H4 (cell line): ENCODE data around the gene RNF4. TPM values are rescaled to one million over a fixed set of nuclear protein-coding genes. Genes with fewer than 3 reads are reported as not detected.
"Not testable (repeated sequence)": the region's sequence is repeated elsewhere in the genome, so short reads cannot be mapped to it uniquely, and the experiment has no call there.

ENCODE experiments used
- DNase-seq: peaks from one replicate; pipeline ENCODE4 v3.0.0-alpha.2; 2015; ENCODE audit warnings: low spot score
- total RNA-seq: library from RNA; depleted of rRNA; stranded (reverse); fragments of >200 nt; shearing (Covaris generic); gene quantifications from 2 replicates; pipeline ENCODE4 v1.2.3, GENCODE V29; 2014

Gene RNF4
- total RNA-seq, 1 experiment from 2014 or later: 72.9 TPM

DNA sequence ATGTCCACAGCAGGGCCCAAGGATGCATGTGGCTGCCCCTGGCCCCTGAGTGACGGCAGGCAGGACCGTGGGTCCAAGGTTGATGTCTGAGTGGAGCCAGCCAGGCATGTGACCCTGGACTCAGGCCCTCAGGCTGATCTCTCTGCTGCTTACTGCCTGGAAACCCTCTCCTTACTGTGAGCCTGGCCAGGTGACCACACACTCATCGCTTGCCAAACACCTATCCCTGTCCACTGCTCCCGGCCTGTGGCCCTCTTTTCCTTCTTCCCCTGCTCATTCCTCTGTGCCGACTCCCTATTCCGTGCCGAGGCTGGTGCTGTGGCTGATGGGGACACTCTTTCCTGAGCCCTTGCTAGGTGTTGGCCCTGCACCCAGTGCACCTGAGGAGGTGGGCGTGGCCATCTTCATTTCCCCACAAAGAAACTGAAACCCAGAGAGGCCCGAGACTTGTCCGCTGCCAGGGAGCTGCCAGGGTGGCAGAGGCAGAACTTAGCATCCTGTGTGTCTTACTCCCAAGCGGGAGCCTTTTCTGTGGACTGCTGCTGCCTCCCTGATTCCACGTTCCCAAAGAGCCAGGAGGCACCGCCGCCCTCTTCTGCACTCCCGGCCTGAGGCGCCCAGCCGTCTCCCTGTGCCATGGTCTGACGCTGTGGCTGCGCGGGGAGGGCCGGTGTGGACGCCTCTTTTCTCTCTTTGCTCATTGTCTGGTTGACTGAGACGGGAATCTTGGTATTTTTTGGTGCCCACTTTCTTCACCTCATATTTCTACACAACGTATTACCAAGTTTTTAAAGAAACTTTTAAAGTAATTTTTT, 11.2 kb upstream of the RNF4 start:
- DNase-seq: no peak

DNA sequence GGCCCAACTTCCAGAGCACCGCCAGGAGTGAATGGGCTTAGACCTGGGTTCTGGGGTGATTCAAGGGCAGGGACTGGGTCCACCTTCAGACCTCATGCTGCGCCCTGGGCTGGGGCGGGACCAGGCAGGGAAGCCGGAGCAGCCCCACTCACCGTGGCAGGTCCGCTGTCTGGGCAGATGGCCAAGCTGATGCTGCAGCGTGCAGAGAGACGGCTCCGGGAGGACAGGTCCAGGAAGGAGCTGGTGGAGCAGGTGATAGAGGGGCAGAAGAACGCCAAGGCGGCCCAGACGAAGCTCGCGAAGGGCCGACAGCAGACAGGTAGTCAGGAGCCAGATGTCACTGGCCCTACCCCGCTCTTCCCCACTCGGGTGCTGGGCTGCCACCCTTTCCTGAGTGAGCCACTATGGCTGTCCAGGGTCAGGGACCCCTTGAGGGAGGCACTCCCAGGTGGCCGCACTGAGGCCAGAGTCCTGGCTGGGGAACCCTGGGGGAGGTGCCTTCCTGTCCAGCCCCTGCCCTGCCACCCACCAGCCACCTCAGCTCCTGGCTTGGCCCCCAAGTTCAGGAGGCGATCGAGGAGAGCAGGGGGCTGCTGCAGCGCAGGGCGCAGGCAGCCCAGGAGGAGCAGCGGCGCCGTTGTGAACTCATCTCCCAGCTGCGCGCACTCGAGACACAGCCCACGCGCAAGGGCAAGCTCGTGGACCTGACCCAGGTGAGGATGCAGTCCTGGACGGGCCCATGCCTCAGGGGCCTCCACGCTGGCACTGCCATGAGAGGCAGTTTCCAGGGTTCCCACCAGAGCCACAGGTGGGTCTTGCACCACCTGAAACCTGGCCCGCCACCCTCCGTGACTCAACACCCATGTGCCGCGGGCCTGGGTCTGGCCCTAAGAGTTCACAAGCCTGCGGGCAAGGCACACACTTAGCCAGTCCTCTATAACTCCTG, 10.1 kb upstream of the RNF4 start:
- no peak for DNase-seq

DNA sequence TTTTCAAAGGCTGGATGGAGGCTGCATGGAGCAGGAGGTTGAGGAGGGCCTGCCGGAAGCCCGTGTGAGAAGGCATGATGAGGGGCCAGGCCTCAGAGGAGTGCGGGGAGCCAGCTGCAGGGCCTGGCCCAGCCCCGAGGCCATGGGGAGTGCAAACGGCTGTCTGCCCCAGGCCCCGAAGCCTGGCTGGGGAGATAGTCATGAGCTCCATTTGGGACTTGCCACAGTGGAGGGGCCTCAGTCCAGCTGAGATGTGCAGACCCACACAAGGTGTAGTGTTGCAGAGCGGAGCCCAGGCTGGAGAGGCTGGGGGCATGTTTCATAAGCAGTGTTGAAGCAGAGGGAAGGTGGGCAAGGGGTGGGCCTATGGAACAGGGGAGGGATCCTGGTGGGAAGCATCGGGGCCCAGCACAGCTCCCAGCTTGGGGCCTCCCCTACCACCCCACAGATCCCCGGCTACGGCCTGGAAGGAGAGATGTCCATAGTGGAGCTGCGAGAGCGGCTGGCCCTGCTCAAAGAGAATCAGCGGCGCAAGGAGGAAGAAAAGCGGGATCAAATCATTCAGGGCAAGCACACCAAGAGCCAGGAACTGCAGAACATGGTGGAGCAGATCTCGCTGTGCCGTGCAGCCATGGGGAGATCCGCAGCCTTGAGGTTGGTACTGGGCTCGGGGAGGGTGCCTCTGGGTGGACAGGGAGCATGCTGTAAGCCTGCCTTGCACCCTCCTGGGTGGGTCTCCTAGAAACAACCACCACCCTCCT, 9.1 kb upstream of the RNF4 start:
- DNase-seq: no peak

DNA sequence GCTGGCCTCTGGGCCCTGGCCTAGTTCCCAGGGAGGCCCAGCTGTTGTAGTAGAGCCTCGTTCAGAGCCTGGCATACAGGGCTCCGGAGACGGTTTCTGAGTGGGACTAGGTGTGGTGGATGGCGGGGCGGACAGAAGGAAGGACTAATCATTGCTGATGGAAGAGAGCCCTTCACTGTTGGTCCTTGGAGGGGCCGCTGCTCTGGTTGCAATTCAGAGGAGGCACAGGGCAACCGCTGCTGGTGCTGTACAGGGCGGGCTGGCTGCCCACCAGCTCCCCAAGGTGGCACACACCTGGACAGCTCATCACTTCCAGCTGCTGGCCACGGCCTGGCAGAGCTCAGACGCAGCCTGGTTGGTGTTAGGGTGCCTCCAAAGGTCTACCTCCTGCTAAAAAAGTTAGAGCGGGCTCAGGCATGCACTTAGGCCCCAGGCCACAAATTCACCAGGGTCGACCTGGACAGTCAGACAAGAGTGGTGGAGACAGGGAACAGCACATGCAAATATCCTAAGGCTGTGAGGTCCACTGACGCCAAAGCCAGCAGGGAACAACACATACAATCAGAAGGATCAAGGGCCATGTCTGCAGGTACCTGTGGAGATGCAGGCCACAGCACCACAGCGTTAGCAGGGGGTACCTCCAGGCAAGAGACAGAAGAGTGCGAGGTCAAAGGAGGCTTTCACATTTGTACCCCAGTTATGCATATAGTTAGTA, 7.5 kb upstream of the RNF4 start:
- no peak for DNase-seq

DNA sequence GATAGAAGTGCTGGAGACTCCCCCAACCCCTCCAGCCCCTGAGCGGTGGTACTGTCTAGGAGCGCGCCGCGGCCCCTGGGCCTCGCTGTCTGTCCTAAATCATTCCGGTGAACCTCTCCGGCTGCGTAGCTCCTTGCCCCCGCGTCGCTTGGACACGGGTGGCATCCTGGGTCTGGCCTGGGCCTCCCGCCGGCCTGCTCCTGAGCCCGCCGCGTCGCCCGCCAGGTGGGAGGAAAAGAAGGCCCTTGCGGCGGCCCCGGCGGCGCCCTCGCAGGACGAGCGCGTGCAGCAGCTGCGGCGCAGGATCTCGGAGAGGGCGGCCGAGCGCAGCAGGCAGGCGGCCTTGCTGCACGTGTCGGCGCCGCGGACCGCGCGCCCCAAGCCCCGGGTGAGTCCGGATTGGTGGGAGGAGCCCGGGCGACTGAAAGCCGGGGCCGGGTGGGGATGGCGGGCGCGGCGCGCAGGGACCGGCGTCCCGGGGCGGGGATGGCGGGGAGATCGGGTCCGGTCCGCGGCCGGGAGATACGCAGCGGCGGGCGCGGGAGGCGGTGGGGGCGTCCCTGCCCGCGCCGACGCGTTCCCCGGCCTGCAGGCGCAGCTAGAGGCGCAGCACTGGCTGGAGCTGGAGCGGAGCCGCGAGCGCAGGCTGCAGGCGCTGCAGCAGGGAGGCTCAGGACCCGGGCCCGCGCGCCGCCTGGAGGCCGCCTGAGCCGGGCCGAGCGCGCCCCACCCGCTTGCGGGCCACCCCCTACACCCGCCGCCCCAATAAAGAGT, 6.5 kb upstream of the RNF4 start:
- peak; percentile 47 for DNase-seq

DNA sequence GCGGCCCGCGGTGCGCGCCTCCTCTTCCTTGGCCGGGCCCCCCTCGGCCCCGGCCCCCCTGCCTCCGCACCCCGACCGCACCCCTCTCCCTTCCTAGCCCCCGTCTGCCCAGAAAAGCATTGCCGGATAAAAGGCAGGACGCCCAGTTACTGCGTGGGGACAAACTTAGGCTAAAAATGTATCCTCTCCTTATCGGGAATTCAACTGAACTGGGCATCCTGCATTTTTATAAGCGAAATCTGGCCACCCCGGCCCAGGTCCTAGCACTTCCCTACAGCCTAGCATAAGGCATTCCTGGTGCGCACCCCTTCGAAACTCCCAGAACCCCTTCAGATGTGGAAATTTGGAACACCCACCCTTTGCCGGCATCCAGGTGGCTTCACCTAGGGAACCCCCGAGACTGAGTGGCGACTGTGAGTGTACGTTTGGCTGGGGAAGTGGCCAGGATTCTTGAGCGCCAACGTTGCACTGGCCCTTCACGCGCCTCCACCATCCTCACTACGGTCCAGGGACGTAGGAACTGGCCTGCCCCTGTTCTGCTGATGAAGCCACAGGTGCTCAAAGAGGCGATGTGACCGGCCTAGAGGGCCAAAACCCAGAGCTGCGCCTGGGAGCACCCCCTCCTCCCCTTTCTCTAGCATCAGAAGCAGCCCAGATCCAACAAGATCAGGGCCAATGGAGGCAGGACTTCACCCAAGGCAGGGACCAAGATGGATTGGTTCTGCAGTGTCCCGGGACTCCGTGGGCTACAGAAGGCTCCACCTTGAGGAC, 5.7 kb upstream of the RNF4 start:
- DNase-seq: no peak

DNA sequence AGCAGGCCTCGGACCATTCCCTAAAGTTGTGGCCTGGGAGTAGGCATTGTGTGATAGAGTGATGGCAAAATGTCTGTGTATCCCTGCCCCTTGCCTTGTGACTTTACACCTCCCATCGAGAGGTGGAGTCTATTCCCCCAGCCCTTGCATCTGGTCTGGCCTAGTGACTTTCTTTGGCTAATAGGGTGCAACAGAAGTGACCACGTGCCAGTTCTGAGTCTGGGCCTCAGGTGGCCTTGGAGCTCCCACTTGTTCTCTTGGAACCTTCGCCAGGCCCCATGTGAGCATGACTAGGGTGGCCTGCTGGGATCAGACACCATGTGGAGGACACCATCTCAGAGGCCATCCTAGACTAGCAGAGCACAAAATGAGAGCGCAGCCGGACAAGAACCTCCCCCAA, 3.9 kb upstream of the RNF4 start:
- DNase-seq: no peak

DNA sequence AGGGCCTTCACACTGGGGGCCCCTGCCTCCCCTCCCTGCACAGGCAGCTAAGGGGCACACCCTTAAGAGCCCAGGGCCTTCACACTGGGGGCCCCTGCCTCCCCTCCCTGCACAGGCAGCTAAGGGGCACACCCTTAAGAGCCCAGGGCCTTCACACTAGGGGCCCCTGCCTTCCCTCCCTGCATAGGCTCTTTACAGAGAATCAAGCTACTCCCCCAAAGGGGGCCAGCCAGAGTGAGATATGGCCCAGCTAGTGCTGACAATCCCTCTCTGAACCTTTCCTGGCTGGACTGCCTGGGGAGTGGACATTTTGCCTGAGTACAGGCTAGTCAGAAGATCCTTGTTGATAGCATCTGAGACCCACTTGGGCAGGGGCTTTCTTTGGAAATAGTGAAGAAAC, 3.4 kb upstream of the RNF4 start:
- not testable (repeated sequence) for DNase-seq

DNA sequence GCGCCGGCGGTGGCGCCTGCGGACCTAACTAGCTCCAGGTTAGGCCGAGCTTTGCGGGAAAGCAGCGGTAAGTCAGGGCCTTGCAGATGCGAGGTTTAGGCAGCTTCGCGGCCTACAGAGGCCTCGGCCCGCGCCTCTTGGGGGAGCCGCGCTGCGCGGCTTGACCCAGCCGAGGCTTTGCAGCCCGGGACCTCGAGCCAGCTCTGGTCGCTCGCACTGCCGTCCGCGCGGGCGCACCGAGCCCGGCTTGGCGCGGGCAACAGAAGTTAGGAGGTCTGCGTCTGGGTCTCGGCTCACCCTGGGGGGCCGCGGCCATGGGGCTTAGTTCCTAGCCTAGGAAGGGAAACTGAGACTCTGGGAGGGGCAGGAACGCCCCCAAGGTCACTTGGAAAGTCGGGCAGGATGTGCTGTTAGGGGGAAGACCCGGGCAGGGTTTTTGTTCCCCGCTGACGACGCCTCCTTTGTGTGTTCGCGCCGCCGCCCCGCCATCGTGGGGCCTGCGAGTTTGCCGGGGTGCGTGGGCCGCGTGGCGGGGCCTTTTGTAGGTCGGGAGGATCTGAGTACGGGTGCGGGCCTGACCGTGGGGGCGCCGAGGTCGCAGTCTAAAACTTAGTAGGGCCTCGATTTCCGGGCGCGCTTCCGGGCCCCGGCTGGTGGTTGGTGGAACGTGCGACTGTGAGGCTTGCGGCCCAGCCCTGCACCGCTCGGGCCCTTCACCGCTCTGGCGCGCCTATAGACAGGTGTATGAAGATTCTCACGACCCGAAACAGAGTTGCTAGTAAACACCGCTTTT, 482 bp downstream of the RNF4 start:
- DNase-seq: no peak

DNA sequence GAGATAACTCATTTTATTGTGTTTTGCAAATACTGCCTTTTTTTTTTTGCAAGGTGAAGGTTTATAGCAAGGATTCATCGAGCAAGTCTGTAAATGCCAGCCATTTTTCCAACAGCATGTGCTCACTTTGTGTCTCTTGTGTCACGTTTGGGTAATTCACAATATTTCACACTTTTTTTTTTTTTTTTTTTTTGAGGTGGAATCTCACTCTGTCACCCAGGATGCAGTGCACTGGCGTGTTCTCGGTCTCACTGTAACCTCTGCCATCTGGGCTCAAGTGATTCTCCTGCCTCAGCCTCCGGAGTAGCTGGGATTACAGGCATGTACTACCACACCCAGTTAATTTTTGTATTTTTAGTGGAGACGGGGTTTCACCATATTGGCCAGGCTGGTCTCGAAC, 1.9 kb downstream of the RNF4 start:
- DNase-seq: no peak

DNA sequence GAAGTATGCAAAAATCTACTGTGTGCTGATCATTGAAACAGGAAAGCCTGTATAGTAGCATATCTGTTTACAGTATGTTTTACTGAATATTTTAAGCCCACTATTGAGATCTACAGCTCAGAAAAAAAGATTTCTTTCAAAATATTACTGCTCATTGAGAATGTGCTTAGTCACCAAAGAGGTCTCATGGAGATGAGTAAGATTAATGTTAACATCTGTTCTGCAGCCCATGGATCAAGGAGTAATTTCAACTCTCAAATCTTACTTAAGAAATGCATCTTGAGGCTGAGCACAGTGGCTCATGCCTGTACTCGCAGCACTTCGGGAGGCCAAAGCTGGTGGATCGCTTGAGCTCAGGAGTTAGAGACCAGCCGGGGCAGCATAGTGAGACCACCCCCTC, 3.3 kb downstream of the RNF4 start:
- DNase-seq: no peak

DNA sequence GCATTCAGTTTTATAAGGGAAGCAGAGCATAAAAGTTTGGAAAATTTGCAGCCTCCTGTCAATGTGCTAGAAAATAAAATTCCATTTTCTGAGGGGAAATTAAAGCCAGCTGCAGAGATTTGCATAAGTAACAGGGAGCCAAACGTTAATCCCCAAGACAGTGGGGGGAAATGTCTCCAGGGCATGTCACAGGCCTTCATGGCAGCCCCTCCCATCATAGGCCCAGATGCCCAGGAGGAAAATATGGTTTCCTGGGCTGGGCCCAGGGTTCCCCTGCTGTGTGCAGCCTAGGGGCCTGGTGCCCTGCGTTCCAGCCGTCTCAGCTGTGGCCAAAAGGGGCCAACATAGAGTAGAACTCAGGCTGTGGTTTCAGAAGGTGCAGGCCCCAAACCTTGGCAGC, 9.3 kb downstream of the RNF4 start:
- DNase-seq: no peak

DNA sequence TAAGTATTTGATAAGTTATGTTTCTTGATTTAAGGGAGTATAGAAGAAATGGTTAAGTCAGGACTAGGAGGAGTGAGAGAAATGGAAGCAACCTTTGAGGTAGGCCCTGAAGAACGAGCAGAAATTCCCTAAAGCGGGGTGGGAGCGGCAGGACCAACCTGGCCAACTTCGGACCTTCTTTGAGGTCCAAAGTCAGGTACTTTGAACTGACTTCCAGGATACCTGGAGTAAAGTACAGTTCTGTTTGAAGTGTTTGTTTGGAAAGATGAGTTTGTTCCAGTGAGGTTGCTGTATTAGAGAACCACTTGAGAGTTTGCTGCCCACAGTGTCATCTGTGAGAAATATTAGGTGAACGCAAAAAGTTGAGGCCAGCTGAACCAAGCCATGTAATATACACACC, 11.7 kb downstream of the RNF4 start:
- DNase-seq: no peak

DNA sequence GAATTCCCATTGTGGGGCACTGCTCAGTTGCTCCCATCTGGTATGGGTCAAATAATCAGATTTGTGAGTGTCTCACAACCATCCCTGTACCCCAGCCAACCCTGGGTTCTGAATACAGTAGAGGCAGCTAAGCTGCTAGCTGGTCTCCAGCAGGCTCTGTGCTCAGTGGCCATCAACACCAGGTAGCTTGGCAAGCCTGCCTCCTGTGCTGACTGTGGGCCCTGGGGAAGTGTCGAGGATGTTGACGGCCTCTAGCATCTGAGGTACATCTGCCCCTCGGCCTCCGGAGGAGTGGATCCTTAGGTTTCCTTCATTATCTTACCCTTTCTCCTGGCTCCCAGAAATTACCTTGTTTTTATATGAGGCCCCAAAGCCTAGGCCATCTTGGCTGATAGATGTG, 13.3 kb downstream of the RNF4 start:
- DNase-seq: no peak

DNA sequence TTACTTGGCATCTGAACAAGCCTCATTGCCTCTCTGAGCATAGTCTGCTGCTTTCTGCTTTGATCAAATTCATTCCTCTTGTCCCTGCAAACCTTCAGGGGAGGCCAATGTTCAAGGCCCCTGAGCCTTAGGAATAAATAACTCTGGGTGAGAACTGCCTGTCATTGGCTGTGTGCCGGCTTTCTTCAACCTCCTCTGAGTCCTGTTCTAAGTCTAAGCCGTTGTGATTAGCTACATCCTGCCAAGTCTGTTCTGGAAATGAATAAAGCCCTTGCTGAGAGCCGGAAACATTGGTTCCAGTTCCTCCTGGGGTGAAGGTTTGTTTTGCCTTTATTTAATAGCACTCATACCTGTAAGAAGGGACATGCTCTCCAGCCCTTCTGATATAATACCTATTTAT, 13.8 kb downstream of the RNF4 start:
- no peak for DNase-seq

DNA sequence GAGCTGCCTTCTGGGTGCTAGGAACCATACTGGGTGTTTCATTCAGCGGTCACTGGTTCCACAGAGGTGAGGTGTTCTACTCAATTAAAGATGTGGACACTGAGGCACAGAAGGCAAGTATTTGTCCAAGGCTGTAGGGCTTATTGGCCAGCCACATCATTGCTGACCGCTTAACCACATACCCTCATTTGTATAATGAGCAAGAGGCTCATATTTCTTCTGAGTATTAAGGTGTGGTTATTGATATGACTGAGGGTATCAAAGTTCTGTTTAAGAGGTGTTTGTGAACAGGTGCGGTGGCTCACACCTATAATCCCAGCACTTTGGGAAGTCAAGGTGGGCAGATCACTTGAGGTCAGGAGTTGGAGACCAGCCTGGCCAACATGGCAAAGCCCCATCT, 14.3 kb downstream of the RNF4 start:
- no peak for DNase-seq

DNA sequence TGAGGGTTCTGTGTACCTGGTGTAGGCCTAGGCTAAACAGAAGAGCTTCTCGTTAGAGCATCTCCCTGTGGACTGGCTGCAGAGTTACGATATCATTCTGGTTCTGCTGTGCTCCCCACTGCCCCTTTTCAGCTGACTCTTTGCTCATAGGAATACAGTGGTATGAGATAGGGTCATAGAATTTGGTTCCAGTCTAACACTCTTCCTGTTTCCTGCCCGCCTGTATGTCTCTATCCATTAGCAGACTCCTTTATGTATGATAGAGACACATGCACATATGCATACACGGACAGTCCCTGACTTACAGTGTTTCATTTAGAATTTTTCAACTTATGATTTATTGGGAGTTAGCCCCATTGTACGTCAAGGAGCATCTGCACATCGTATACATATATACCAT, 15.3 kb downstream of the RNF4 start:
- no peak for DNase-seq

DNA sequence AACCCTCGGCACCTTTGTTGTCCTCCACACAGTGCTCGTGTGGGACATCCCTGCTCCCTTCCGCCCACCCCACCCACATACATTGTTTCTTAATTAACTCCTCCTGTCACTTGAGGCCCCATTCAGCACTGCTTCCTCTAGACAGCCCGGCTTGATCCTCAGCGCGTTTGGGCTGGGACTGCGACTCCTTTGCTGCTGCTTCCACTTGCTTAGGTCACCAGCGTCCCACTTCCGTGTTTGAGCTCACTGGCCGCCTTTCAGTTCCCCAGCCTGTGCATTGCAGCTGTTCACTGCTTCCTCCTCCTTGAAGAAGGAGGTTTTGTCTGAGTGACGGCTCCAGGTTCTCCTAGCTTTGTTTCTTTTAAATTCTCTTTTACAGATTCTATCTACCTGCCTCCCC, 16.1 kb downstream of the RNF4 start:
- DNase-seq: no peak

DNA sequence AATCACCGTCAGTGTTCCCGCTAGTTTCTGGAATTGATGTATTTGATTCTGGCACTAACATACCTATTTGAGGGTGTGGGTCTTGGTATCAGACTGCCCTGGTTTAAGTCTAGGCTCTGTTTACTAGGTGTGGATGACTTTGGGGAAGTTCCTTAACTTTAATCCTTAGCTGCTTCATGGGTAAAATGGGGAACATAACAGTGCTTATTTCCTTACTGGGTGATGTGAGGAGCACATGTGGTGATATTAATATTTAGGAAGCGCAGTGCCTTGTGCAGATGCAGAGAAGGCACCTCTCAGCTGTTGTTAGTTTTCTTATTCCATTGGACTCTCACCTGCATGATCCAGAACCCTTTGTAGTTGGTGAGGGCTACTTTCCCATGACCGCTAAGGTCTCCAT, 17.1 kb downstream of the RNF4 start:
- no peak for DNase-seq
